DOHH2 (cell line): ENCODE data around the gene IBA57.
A peak's percentile ranks its signal among the peaks of the same experiment; 100 is the strongest.

Experiments
- H3F3A ChIP-seq: fragments of 200-600 bp; sonication (generic), shearing (Covaris generic); 2 replicates; pipeline ENCODE4 v1.6.0; 2016; ENCODE audit warnings: antibody characterized with exemption, mild to moderate bottlenecking; ENCODE audit not compliant: control insufficient read depth, insufficient read depth
- H3K27ac ChIP-seq: fragments of 200-600 bp; sonication (generic); 2 replicates; pipeline ENCODE4 v1.5.1; 2014; ENCODE audit warnings: low read depth, mild to moderate bottlenecking, low read length, moderate library complexity
- H3K27me3 ChIP-seq: fragments of 200-600 bp; sonication (generic); 2 replicates; pipeline ENCODE4 v1.6.1; 2014; ENCODE audit warnings: mild to moderate bottlenecking, low read length, mixed read lengths; ENCODE audit not compliant: control insufficient read depth
- H3K36me3 ChIP-seq: fragments of 200-600 bp; sonication (generic); 2 replicates; pipeline ENCODE4 v1.6.1; 2014; ENCODE audit warnings: mild to moderate bottlenecking, low read length, moderate library complexity, mixed read lengths; ENCODE audit not compliant: control insufficient read depth
- H3K4me1 ChIP-seq: fragments of 200-600 bp; sonication (generic); 2 replicates; pipeline ENCODE4 v1.6.1; 2014; ENCODE audit warnings: mild to moderate bottlenecking, low read length, mixed read lengths; ENCODE audit not compliant: control insufficient read depth
- H3K4me2 ChIP-seq: fragments of 200-600 bp; sonication (generic); 2 replicates; pipeline ENCODE4 v1.6.0; 2014; ENCODE audit warnings: mild to moderate bottlenecking, low read length, moderate library complexity
- H3K4me3 ChIP-seq: fragments of 200-600 bp; sonication (generic); 2 replicates; pipeline ENCODE4 v1.5.1; 2014; ENCODE audit warnings: mild to moderate bottlenecking, low read length, mixed read lengths
- H3K79me2 ChIP-seq: fragments of 200-600 bp; sonication (generic); 2 replicates; pipeline ENCODE4 v1.6.1; 2014; ENCODE audit warnings: mild to moderate bottlenecking, low read length, mixed read lengths; ENCODE audit not compliant: control insufficient read depth
- H3K9me2 ChIP-seq: fragments of 200-600 bp; sonication (generic); replicated peaks from 2 replicates; pipeline ENCODE4 v1.6.1; 2014; ENCODE audit warnings: mild to moderate bottlenecking, low read length, mixed read lengths; ENCODE audit not compliant: control insufficient read depth
- H3K9me3 ChIP-seq: fragments of 200-600 bp; sonication (generic); 2 replicates; pipeline ENCODE4 v1.6.1; 2014; ENCODE audit warnings: antibody characterized with exemption, low read length, mixed read lengths; ENCODE audit not compliant: control insufficient read depth, insufficient read depth
- H4K20me1 ChIP-seq: fragments of 200-600 bp; sonication (generic); 2 replicates; pipeline ENCODE4 v1.6.0; 2014; ENCODE audit warnings: low read depth, mild to moderate bottlenecking, antibody characterized with exemption, low read length, moderate library complexity; ENCODE audit not compliant: control insufficient read depth, insufficient read depth
- CTCF ChIP-seq: fragments of 200-600 bp; sonication (generic); IDR thresholded peaks from one replicate; pipeline ENCODE4 v1.5.1; 2014; ENCODE audit warnings: antibody characterized with exemption, mild to moderate bottlenecking, low read depth, low read length; ENCODE audit not compliant: poor library complexity, severe bottlenecking
- EZH2phosphoT487 ChIP-seq: fragments of 200-600 bp; sonication (generic); IDR thresholded peaks from 2 replicates; pipeline ENCODE4 v1.6.1; 2017; ENCODE audit warnings: borderline replicate concordance, mild to moderate bottlenecking, antibody characterized with exemption, low read length, moderate library complexity, mixed read lengths

Gene IBA57

GRCh38 chr1:228178737-228179684, 13.4 kb downstream of the IBA57 start:
- Histone ChIP-seq H3K4me3 (no peak overlapping the region), H3K27ac (no peak overlapping the region), H3K79me2 (peaks cover 6% of the 10 kb centered on the region; the same call in 1 of the 2 replicates), H3K9me2 (no peaks in the 10 kb centered on the region), H3K9me3 (peaks cover 5% of the 10 kb centered on the region; the same call in 1 of the 2 replicates), H3K27me3 (no peaks in the 10 kb centered on the region), H4K20me1 (no peaks in the 10 kb centered on the region), H3K4me2 (no peak overlapping the region), H3K36me3 (peaks cover 9% of the 10 kb centered on the region; the same call in 1 of the 2 replicates), H3K4me1 (peaks cover 3% of the 10 kb centered on the region; the same call in 1 of the 2 replicates), H3F3A (no peaks in the 10 kb centered on the region)
- no peak for TF ChIP-seq CTCF
- no peak for TF ChIP-seq EZH2phosphoT487

GRCh38 chr1:228180271-228180958, 14.8 kb downstream of the IBA57 start:
- Histone ChIP-seq H4K20me1 (no peaks in the 10 kb centered on the region), H3K9me2 (no peaks in the 10 kb centered on the region), H3F3A (no peaks in the 10 kb centered on the region), H3K4me3 (no peak overlapping the region), H3K4me2 (no peak overlapping the region), H3K79me2 (no peaks in the 10 kb centered on the region), H3K4me1 (no peaks in the 10 kb centered on the region), H3K9me3 (no peaks in the 10 kb centered on the region), H3K36me3 (no peaks in the 10 kb centered on the region; the same call in 1 of the 2 replicates), H3K27ac (no peak overlapping the region), H3K27me3 (no peaks in the 10 kb centered on the region)
- TF ChIP-seq EZH2phosphoT487 (no peak), CTCF (peak; percentile 44)

- TF ChIP-seq EZH2phosphoT487 = no peak
- TF ChIP-seq CTCF = no peak
- Histone ChIP-seq H3K27me3 (no peaks in the 10 kb centered on the region), H3K36me3 (no peaks in the 10 kb centered on the region), H3K79me2 (no peaks in the 10 kb centered on the region), H3F3A (no peaks in the 10 kb centered on the region), H3K27ac (no peak overlapping the region), H3K4me3 (no peak overlapping the region), H3K4me1 (no peaks in the 10 kb centered on the region), H3K4me2 (no peak overlapping the region), H4K20me1 (no peaks in the 10 kb centered on the region), H3K9me2 (no peaks in the 10 kb centered on the region), H3K9me3 (no peaks in the 10 kb centered on the region)
Observed at GRCh38 chr1:228180959-228181644, 15.5 kb downstream of the IBA57 start.
